ENCODE measurements around the gene LSM7.

GRCh38 chr19:2353887-2354592 lies 25.7 kb upstream of the LSM7 start:
- TF ChIP-seq CTCF (IDR thresholded peaks at IDR 0.05) (no peak), POLR2A (IDR thresholded peaks at IDR 0.05) (no peak)
